ENCODE results near the gene OR13C8. TPM values are rescaled to one million over a fixed set of nuclear protein-coding genes. Genes with fewer than 3 reads are reported as not detected.

The OR13C8 gene
- total and polyA plus RNA-seq, 2 experiments from 2014 or later = not detected

GRCh38 chr9:104577263-104577662 is 8.3 kb downstream of the OR13C8 start:
- Histone ChIP-seq H3K4me3 (no peak overlapping the region), H3F3A (replicated peaks; ENCODE audit: low read depth) (no peaks in the 10 kb centered on the region), H3K27ac (ENCODE audit: low read depth) (no peak overlapping the region), H3K27me3 (ENCODE audit: insufficient read depth) (no peaks in the 10 kb centered on the region), H3K4me1 (ENCODE audit: insufficient read depth) (no peaks in the 10 kb centered on the region), H3K9me2 (ENCODE audit: insufficient read depth) (no peaks in the 10 kb centered on the region), H2AFZ (no peak overlapping the region), H3K79me2 (replicated peaks; ENCODE audit: insufficient read depth) (no peaks in the 10 kb centered on the region), H3K36me3 (ENCODE audit: insufficient read depth) (no peaks in the 10 kb centered on the region), H3K4me2 (no peak overlapping the region), H4K20me1 (replicated peaks; ENCODE audit: insufficient read depth) (no peaks in the 10 kb centered on the region)
- Mint-ChIP-seq H3K4me1 (no peaks in the 10 kb centered on the region), H3K27ac (no peak overlapping the region), H3K36me3 (ENCODE audit: low read depth) (no peaks in the 10 kb centered on the region), H3K4me3 (no peak overlapping the region), H3K27me3 (ENCODE audit: insufficient read depth, low read depth, poor library complexity) (no peaks in the 10 kb centered on the region), H3K9me3 (peaks cover 8% of the 10 kb centered on the region; the same call in 2 of the 3 replicates)
- DNase-seq (ENCODE audit: low spot score) (no peak), ATAC-seq (no peak)
- TF ChIP-seq CREB1 (CRISPR knock-in tag; IDR thresholded peaks at IDR 0.05; ENCODE audit: low read depth) (no peak), NANOG (IDR thresholded peaks at IDR 0.05; ENCODE audit: borderline replicate concordance) (no peak), JUNB (IDR thresholded peaks at IDR 0.05; ENCODE audit: unreplicated experiment) (no peak), ETS1 (IDR thresholded peaks at IDR 0.05) (no peak), ZNF331 (CRISPR knock-in tag; IDR thresholded peaks at IDR 0.05; ENCODE audit: low read depth) (no peak), EZH2 (IDR thresholded peaks at IDR 0.05; ENCODE audit: low read depth, unreplicated experiment) (no peak)

GRCh38 chr9:104580562-104580961 is 11.6 kb downstream of the OR13C8 start:
- Mint-ChIP-seq H3K4me1 (no peaks in the 10 kb centered on the region), H3K27me3 (ENCODE audit: insufficient read depth, low read depth, poor library complexity) (no peaks in the 10 kb centered on the region), H3K9me3 (no peaks in the 10 kb centered on the region), H3K36me3 (ENCODE audit: low read depth) (no peaks in the 10 kb centered on the region), H3K27ac (no peak overlapping the region), H3K4me3 (no peak overlapping the region)
- no peaks in the 10 kb centered on the region for H3K27me3 ChIP-seq (ENCODE audit: insufficient read depth)
- no peak overlapping the region for H3K4me2 ChIP-seq
- ATAC-seq = no peak
- H3K9me2 ChIP-seq (ENCODE audit: insufficient read depth) = no peaks in the 10 kb centered on the region
- H3K79me2 ChIP-seq (replicated peaks; ENCODE audit: insufficient read depth) = no peaks in the 10 kb centered on the region
- no peak overlapping the region for H3K4me3 ChIP-seq
- TF ChIP-seq ZNF462 (CRISPR knock-in tag; IDR thresholded peaks at IDR 0.05) (no peak), ETS1 (IDR thresholded peaks at IDR 0.05) (no peak), POLR2AphosphoS5 (IDR thresholded peaks at IDR 0.05; ENCODE audit: low read depth) (no peak), CTCF (conservative IDR thresholded peaks at IDR 0.05; ENCODE audit: low read depth in 2 of 2) (no peak), JUNB (IDR thresholded peaks at IDR 0.05; ENCODE audit: unreplicated experiment) (no peak), EZH2 (IDR thresholded peaks at IDR 0.05; ENCODE audit: low read depth, unreplicated experiment) (no peak), EZH2phosphoT487 (IDR thresholded peaks at IDR 0.05; ENCODE audit: unreplicated experiment) (no peak)
- no peak overlapping the region for H2AFZ ChIP-seq
- no peaks in the 10 kb centered on the region for H4K20me1 ChIP-seq (replicated peaks; ENCODE audit: insufficient read depth)
- no peak for DNase-seq (ENCODE audit: low spot score)
- H3K36me3 ChIP-seq (ENCODE audit: insufficient read depth) = no peaks in the 10 kb centered on the region
- H3K4me1 ChIP-seq (ENCODE audit: insufficient read depth) = no peaks in the 10 kb centered on the region
- H3K27ac ChIP-seq (ENCODE audit: low read depth) = no peak overlapping the region
- H3F3A ChIP-seq (replicated peaks; ENCODE audit: low read depth) = no peaks in the 10 kb centered on the region
